Measurements from ENCODE around the gene PAK2.
"Not testable (repeated sequence)": the region's sequence is repeated elsewhere in the genome, so short reads cannot be mapped to it uniquely, and the experiment has no call there.

PAK2 gene

DNA sequence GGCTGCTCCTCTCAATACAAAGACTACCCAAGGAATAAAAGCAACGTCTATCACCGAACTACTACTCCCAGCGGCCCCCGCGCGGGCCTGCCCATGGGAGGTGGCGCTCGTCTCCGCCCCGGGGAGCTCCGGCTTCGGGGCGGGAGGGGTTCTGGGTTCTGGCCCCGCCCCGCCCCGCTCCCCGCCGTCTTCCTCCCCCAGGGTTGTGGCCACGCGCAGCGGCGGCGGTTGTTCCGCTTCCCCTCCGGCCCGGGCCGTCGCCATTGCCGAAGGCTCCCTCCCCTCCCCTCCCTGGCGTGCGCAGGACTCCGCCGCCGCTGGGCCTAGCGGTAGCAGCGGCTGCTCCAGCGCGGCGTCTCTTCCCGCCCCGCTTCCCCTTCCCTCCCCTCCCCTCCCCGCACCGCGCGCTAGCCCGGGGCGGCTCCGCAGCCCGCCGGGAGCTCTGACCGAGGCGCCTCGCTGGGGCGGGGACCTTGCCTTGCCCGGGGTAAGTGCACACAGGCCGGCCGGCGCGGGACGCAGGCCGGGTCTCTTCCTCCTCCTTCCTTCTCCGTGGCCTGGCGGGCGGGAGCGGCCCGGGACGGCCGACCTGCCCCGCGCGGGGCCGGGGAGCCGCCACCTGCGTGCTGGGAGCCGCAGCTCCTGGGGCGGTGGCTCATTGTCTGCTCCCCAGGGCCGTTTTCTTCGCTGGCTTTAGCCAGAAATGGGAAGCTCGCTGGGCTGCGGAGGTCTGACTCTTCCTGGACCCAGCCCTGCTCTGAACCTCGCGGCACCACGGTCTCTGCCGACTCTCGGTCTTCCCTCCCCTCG lies at the start of gene PAK2:
TSS of gene PAK2 (plus strand) at position 187 of the 810 bp plus-strand sequence. CDS start 42,790 bp downstream, outside the sequence.
- DNase-seq (ENCODE audit: low spot score), result peak; percentile 92

DNA sequence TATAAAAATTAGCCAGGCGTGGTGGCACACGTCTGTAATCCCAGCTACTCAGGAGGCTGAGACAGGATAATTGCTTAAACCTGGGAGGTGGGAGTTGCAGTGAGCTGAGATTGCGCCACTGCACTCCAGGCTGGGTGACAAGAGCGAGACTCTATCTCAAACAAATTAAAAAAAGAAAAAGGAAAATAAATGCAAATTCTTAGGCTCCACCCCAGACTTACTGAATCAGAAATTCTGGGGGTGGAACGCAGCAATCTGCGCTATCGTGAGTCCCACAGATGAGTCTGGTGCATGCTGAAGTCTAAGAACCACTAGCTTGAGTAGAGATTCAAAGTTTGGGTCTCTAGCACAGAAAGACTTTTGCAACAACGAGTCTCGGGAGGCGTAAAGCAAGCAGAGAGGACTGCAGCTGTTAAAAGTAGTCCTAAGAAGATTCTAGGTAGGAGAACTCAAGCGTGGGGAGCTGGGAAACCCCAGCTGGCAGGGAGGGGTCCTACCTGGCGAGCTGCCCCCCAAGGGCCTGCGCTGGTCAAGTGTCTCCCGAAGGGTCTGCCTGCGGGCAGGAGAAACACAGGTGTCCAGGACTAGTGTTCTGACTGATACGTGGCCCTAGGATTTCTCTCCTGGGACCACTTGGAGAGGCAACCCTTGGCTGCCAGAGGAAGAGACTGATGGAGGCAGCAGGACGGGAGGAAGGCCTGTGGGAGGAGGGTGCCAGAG lies 49.6 kb upstream of the PAK2 start:
- DNase-seq (ENCODE audit: low spot score), result no peak

DNA sequence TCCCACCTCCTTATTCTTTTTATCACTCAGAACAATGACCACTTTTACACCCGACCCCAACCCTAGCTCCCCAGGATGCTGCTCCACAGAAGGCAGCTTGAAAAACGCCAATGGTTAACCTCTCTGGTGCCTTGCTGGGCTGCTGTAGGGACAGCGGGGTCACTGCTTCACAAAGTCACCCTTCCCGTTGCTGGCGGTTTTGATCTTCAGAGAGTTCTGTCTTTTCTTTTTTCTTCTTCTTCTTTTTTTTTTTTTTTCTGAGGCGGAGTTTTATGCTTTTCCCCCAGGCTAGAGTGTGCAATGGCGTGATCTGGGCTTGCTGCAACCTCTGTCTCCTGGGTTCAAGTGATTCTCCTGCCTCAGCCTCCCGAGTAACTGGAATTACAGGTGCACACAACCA lies 48.3 kb upstream of the PAK2 start:
- DNase-seq (ENCODE audit: low spot score), result no peak

DNA sequence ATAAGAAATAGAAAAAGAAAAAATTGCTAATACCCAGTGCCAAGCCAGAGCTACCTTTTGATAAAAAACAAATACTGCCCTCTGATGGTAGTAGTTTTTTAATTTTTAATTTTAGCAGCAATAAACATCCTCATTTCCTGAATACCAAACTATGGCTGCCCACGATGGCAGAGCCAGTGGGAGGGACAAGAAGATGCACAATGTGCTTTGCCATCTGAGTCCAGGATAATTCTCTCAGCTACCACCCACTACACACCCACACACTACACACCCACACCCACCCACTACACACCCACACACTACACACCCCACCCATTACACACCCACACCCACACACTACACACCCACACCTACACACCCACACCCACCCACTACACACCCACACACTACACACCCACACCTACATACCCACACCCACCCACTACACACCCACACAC lies 45.4 kb upstream of the PAK2 start:
- DNase-seq (ENCODE audit: low spot score), result no peak

DNA sequence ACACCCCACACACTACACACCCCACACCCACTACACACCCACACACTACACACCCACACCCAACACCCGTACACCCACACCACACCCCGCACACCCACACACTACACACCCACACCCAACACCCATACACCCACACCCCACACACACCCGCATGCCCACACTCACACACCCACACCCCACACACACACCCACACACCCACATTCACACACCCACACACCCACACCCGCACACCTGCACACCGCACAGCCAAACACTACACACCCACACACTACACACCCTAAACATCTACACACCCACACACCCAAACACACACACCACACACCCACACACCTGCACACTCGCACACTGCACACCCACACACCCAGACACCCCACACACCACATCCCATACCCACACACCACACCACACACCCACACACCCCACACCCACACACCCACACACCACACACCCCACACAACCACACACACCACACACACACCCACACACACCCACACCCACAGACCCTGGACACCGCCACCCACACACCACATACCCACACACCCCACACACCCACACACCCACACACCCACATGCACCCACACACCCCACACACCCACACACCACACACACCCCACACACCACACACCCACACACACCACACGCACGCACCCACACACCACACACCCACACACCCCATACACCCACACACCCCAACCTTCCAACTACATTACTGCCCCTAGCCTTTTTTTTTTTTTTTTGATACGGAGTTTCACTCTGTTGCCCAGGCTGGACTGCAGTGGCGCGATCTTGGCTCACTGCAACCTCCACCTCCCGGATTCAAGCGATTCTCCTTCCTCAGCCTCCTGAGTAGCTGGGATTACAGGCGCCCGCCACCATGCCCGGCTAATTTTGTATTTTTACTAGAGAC lies 44.5 kb upstream of the PAK2 start:
- DNase-seq (ENCODE audit: low spot score), result no peak

DNA sequence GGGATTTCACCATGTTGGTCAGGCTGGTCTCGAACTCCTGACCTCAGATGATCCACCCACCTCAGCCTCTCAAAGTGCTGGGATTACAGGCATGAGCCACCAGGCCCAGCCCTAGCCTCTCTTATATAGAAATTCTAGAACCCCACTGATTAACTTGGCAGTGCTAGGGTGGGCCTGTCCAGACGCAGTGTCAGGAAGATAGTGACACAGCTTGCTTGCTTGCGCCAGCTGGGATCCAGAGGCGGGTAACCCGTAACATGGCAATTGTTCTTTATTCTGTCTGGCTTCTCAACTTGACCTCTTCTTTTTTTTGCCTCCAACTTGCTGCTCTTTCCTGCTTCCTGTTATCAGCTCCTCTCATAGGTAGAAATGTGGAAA lies 43.8 kb upstream of the PAK2 start:
- DNase-seq (ENCODE audit: low spot score), result no peak

DNA sequence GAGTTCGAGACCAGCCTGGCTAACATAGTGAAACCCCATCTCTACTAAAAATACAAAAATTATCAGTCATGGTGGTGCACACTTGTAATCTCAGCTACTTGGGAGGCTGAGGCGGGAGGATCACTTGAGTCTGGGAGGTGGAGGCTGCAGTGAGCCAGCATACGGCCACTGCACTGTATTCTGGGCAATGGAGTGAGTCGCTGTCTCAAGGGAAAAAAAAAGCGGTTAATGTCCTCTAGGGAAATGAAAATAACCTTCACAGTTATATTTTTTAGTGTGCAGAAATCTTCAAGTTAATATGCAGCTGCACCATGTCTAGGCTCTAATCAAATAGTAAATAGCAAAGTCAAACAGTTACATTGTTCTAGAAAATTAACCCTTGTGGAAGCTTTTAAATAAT lies 42.4 kb upstream of the PAK2 start:
- no peak for DNase-seq (ENCODE audit: low spot score)

DNA sequence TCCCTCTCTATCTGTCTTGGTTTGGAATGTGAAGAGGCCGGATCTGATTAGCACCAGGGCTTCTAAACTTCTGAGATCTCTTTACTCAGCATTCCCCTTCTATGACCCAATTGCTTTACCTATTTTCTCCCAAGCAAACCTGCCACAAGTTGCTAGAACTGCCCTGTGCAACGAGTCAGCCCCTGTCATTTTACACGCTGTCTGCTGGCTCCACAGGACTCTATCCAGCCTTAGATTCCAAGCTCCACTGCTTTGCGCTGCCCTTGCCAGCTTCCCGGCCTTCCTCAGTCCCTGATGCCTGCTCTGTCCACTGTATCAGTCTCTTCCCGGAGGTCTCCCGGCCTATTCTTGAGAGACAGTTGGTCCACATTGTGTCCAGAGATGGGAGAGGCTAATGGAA lies 39.9 kb upstream of the PAK2 start:
- DNase-seq (ENCODE audit: low spot score), result no peak

DNA sequence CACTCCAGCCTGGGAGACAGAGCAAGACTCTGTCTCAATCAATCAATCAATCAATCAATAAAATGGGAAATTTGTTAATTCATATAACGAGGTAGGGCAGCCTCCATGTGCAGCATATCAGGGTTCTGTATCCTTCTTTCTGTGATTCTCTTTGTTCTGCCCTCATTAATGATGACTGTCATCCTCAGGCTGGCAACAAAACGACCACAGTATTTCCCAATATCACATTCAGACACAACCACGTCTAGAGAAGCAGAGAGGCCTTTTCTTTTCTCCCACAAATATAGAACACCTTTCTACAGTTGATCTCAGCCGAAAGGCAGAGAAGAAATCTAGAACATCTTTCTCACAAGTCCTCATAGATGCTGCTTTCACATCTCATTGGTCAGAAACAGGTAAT lies 38.9 kb upstream of the PAK2 start:
- no peak for DNase-seq (ENCODE audit: low spot score)

DNA sequence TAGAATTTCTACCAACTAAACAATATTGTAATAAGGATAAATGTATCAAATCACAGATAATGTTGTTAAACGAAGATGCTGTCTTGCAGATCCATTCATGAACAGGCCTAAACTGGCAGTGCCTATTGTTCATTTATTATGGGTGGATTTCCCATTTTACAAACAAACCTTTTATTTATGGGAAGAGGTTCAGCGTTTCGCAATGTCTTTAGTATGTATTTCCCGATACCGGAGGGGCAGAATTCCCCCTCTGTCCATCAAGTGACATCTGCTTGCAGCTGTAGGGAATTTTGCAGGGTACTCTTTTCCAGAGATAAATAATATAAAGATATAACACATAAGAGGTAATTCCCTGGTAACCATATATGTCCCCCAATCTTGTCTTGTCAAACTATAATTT lies 33.3 kb upstream of the PAK2 start:
- no peak for DNase-seq (ENCODE audit: low spot score)

DNA sequence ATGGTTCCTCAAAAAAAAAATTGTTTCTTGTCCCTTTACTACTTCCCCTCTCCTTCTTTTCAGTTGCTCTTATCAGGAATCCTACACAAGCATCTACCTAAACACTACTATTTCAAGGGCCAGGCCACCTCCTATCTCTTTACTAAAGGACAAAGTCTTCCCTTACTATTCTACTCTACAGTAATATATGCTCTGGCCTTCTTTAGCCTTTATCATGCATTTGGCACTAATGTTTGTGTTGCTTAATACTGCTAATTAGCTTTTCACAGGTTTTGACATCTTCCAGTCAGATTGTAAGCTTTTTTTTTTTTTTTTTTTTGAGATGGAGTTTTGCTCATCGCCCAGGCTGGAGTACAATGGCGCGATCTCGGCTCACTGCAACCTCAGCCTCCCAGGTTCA lies 32.9 kb upstream of the PAK2 start:
- DNase-seq (ENCODE audit: low spot score), result no peak

DNA sequence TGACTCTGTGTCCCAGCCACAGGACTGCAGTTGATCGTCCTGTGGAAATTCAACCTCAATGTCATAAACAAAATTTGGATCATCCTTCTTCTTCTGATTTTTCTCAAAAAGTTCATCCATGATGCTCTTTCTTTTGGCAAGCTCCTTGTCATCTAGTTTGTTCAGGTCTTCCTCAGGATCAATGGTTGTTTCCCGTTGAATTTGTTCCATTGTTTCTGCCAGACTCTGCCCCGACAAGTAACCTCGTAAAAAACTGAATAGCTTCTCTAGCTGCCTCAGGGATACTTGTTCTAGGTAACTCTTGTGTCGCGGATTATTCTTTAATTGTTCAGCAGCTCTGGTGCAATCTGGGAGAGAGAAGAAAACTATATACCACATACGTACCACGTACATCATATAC lies 32.1 kb upstream of the PAK2 start:
- DNase-seq (ENCODE audit: low spot score), result no peak

DNA sequence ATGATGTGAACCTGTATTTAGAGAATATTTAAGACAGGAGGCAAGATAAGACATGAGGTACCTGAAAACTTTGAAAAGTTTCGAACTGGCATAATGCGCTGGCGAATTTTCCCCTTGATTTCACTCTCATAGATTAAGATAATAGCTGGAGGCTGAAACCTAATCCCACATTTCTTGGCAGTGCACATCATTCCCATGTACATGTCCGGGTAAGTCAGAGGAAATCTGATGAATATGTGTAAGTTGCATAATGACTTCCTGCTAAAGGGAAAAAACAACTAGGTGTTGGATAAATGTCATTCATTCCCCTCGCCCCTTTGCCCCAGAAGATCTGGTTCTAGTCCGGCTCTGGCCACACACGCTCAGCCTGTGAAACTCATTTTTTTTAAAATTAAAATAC lies 31.2 kb upstream of the PAK2 start:
- DNase-seq (ENCODE audit: low spot score), result no peak

DNA sequence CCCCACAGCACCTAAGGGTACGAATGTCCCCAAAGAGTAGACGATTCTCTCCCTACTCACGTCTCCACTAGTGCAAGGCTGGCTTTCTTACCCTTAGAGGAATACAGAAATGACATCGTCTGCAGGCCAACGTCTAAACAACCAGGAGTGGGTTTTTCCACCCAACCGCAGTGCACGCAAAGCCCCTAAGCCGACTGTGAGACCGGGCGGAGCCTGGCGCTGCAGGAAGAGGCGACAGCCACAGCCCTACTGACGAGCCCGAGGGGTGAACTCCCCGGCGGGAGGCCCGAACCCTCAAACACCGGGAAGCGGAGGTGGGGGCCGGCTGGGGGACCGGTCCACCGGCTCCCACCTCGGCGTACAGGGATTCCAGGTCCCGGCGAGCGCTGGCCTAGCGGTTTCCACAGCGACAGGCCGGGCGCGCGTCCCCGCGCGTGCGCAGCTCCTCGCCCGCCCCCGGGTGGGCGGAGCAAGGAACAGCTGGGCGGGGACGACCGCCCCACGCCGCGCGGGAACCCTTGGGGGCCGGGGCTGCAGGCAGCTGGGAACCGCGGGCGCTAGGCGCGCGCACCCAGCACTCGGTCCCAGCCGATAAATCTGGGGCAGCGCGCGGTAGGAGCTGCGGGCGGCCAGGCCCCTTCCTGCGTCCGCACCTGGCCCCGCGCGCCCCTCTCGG lies 27.7 kb upstream of the PAK2 start, which contains the start of the genes CEP19 and PIGX:
TSS of gene CEP19 (minus strand) at position 413 of the 676 bp plus-strand sequence. CDS start 3,593 bp downstream, outside the sequence.
TSS of gene PIGX (plus strand) at position 540 of the 676 bp plus-strand sequence.
- peak; percentile 82 for DNase-seq (ENCODE audit: low spot score)

DNA sequence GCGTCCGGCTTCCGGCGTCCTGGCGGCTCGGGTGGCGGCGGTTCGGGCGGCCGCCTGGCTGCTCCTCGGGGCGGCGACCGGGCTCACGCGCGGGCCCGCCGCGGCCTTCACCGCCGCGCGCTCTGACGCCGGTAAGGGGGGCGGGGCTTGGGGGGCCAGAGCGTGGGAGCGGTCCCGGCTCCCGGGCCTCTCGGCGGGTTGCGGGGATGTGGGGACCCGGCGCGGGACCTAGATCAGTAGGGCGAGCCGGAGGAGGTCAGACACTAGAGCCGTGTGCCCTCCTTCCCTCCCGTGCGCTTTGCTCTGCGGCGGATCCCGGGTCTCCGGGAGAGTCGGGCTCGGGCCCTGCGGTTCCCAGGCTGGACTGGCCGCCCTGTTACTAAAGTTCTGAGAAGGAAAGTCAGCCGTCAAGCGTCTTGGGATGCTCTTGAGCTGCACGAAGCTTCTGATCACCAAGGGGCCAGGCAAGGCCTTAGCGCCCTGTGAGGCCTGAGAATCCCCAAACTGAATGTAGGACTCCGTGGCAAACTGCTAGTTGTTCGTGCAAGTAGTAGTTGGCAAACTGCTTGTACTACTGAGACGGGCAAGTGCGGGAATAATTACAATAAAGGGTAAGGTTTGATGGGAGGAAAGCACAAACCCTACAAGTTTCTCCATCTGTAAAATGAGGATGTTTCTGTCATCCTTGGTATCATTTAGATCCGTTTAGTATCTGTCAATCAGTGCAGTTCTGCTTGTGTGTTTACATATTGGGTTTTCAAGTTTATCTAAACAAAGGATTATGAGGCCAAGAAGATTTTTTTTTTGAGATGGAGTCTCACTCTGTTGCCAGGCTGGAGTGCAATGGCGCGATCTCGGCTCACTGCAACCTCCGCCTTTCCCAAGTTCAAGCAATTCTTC lies 26.9 kb upstream of the PAK2 start:
- DNase-seq (ENCODE audit: low spot score), result peak; percentile 55

DNA sequence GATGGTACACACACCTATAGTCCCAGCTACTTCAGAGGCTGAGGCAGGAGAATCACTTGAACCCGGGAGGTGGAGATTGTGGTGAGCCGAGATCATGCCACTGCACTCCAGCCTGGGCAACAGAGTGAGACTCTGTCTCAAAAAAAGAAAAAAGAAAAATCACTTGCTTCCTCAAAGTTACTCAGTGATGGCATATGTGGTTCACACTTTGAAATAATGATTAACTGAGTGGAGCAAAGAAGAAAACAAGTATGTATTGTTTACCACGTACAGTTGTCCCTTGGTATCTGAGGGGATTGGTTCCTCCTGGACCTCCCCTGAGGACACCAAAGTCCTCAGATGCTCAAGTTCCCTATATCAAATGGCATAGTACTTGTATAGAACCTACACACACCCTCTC lies 22.5 kb upstream of the PAK2 start:
- DNase-seq (ENCODE audit: low spot score), result not testable (repeated sequence)

DNA sequence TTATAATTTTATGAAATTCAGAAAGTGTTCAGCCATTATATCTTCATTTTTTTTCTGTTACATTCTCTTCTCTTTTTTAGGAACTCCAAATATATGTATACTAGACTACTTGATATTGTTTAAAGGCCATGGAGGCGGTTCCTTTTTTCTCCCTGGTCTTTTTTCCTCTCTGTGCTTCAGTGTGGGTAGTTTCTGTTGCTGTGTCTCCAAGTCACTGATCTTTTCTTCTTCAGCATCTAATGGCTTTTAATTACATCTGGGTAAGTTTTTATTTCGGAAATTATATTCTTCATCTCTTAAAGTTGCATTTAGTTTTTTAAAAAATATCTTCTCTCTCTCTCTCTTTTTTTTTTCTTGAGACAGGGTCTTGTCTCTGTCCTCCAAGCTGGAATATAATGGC lies 18.6 kb upstream of the PAK2 start:
- no peak for DNase-seq (ENCODE audit: low spot score)

DNA sequence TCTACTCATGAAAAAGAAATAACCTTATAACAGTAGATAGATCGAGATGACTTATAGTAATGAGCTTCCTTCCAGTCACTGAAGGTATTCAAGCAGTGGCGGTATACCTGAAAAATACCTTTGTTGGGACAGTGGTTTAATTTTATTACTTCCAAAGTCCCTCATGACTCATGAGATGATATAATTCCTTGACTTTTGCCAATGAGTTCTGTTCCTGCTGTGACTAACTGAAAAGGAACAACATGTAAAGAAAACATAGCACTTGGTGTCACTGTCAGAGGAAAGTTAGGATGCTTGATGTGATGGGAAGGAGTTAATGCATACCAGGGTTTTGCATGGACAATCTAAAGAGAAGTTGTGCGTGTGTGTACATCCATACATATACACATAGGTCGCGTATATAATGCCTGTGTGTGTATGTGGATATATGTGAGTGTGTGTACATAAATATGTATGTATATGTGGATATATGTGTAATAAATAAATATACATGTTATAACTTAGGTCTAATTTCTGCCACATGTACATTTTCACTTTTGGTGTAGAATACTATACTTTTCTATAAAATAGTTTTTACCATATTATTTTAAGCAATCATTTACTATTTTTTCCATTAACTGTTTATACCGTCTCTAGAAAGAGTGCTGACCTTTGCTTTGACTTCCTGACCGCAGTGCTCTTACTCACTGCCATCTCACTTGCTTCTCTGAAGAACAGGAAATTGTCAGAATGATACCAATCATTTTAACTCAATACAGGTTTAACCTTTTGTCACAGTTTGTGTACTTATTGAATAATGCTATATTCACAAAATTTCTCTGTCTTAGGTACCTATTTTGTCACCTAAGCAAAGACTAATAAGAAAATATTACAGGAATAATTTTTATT lies 12.6 kb upstream of the PAK2 start:
- DNase-seq (ENCODE audit: low spot score), result no peak

DNA sequence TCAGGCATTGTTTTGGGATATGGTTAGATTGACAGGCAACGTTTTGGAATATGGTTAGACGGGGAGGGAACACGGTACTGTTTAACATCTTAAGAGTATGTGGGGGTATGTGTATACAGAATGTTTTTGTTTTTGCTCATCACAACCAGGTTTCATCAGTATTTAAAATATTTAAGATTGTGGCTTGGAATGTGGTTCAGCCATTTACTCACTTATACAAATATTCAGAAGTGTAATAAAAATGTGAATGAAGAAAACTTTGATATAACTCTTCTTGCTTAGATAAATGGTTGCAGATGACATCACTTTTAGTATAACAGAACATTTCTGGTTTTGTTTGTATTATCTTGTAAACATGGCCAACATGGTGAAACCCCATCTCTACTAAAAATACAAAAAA lies 3.9 kb upstream of the PAK2 start:
- no peak for DNase-seq (ENCODE audit: low spot score)

Measured in cerebellar cortex (tissue), 1 donor.